Vagina (tissue), 2 donors: Measurements from ENCODE around the gene PPT2. TPM values are rescaled to one million over a fixed set of nuclear protein-coding genes. Genes with fewer than 3 reads are reported as not detected.

Source experiments
- DNase-seq, 2 donors: peaks; one replicate each; pipeline ENCODE4 v3.0.0-alpha.2; 2017; ENCODE audit errors: extremely low spot score in 2 of 2
- H3K27ac ChIP-seq: fragments of 200-600 bp; sonication (generic); one replicate; pipeline ENCODE4 v1.5.1; 2019
- H3K27me3 ChIP-seq: fragments of 200-600 bp; sonication (generic); one replicate; pipeline ENCODE4 v1.5.1; 2019
- H3K36me3 ChIP-seq, 2 donors: fragments of 200-600 bp; sonication (generic); one replicate each; pipeline ENCODE4 v1.5.1; 2017 to 2019
- H3K4me1 ChIP-seq: fragments of 200-600 bp; sonication (generic); one replicate; pipeline ENCODE4 v1.5.1; 2019
- H3K4me3 ChIP-seq, 2 donors: fragments of 200-600 bp; sonication (generic); 1 replicate in 1 of 2; 2 replicates in 1 of 2; pipeline ENCODE4 v1.5.1; 2016 to 2019
- H3K9me3 ChIP-seq: fragments of 200-600 bp; sonication (generic); one replicate; pipeline ENCODE4 v1.5.1; 2019
- CTCF ChIP-seq, 3 experiments: fragments of 450-650 bp in 2 of 3; fragments of 200-600 bp in 1 of 3; sonication (generic) in 1 of 3; IDR thresholded peaks; one replicate each; pipeline ENCODE4 v1.5.1; 2017 to 2019; ENCODE audit warnings: antibody characterized with exemption in 3 of 3, mild to moderate bottlenecking in 2 of 3, moderate library complexity in 2 of 3
- POLR2A ChIP-seq, 2 donors: fragments of 450-650 bp; IDR thresholded peaks; one replicate each; pipeline ENCODE4 v1.6.1; 2017; ENCODE audit warnings: antibody characterized with exemption in 2 of 2, mild to moderate bottlenecking in 2 of 2, moderate library complexity in 2 of 2
- POLR2AphosphoS5 ChIP-seq, 2 donors: sonication (generic); formaldehyde crosslinking; IDR thresholded peaks; one replicate each; pipeline ENCODE4 v1.9.0; 2017; ENCODE audit warnings: antibody characterized with exemption in 2 of 2, mild to moderate bottlenecking in 2 of 2, low read depth in 1 of 2; ENCODE audit not compliant: insufficient read depth in 1 of 2
- intact Hi-C: fragments of 100-400 bp; cut with DNase I; formaldehyde crosslinking; loops from one replicate; pipeline ENCODE4 v1.15.1; 2023
- total RNA-seq: library from RNA; depleted of rRNA; stranded (reverse); fragments of >200 nt; gene quantifications from one replicate; pipeline ENCODE4 v1.2.3, GENCODE V29; 2016

The PPT2 gene
- total RNA-seq, 1 donor from 2014 or later: 31.9 TPM

- TF ChIP-seq CTCF (IDR thresholded peaks at IDR 0.05): no peak
- TF ChIP-seq POLR2AphosphoS5 (IDR thresholded peaks at IDR 0.05; ENCODE audit: insufficient read depth in 1 of 2, low read depth in 1 of 2): no peak
- TF ChIP-seq POLR2A (IDR thresholded peaks at IDR 0.05): no peak
- Histone ChIP-seq H3K4me3 (no peak overlapping the region), H3K27ac (peak overlapping the region; percentile 94), H3K36me3 (peaks cover 0 to 41% of the 10 kb centered on the region in 2 donors), H3K27me3 (no peaks in the 10 kb centered on the region), H3K4me1 (peaks cover 49% of the 10 kb centered on the region), H3K9me3 (no peaks in the 10 kb centered on the region)
- no peak for DNase-seq
- intact Hi-C loops: loop anchor here (5.0 kb wide), 2 partner anchors 37 to 82 kb away; partner anchors contain the start of genes PPT2 and PRRT1
Measured at GRCh38 chr6:32115623-32116022, 38.3 kb upstream of the PPT2 start.

DNA sequence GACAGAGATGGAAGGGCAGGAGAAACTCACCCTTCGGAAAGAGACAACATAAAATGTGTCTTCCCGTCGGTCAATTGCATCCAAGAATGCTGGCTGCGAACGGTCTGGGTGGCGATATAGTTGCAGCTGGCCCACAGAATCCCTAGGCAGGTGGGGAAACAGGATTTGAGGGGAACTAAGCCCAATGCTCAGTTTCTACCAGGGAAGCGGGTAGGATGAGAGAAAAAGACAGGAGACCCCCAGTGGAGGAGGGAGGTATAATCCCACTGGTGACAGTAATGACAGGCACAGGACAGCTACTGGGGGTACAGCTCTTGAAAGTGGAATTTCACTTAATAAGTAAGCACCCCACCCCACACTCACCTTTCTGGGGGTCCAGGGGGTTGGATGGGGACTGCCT, 37.3 kb upstream of the PPT2 start:
- no peak for TF ChIP-seq POLR2A (IDR thresholded peaks at IDR 0.05)
- TF ChIP-seq CTCF (IDR thresholded peaks at IDR 0.05): no peak
- no peak for TF ChIP-seq POLR2AphosphoS5 (IDR thresholded peaks at IDR 0.05; ENCODE audit: insufficient read depth in 1 of 2, low read depth in 1 of 2)
- peaks cover 0 to 51% of the 10 kb centered on the region in 2 donors for H3K36me3 ChIP-seq
- no peak for DNase-seq
- no peak overlapping the region for H3K27ac ChIP-seq
- intact Hi-C loops: loop anchor here (5.0 kb wide), 2 partner anchors 36 to 81 kb away; partner anchors contain the start of genes PPT2 and PRRT1
- H3K4me1 ChIP-seq: peaks cover 38% of the 10 kb centered on the region
- H3K4me3 ChIP-seq: no peak overlapping the region
- no peaks in the 10 kb centered on the region for H3K27me3 ChIP-seq
- no peaks in the 10 kb centered on the region for H3K9me3 ChIP-seq

GRCh38 chr6:32117461-32117860, 36.5 kb upstream of the PPT2 start:
- H3K27me3 ChIP-seq: no peaks in the 10 kb centered on the region
- peaks cover 0 to 56% of the 10 kb centered on the region in 2 donors for H3K36me3 ChIP-seq
- TF ChIP-seq POLR2A (IDR thresholded peaks at IDR 0.05) (no peak), CTCF (IDR thresholded peaks at IDR 0.05) (no peak), POLR2AphosphoS5 (IDR thresholded peaks at IDR 0.05; ENCODE audit: insufficient read depth in 1 of 2, low read depth in 1 of 2) (no peak)
- peaks cover 31% of the 10 kb centered on the region for H3K4me1 ChIP-seq
- no peaks in the 10 kb centered on the region for H3K9me3 ChIP-seq
- DNase-seq: no peak
- no peak overlapping the region for H3K4me3 ChIP-seq
- H3K27ac ChIP-seq: no peak overlapping the region
- intact Hi-C loops: loop anchor here (5.0 kb wide), 2 partner anchors 35 to 80 kb away; partner anchors contain the start of genes PPT2 and PRRT1

DNA sequence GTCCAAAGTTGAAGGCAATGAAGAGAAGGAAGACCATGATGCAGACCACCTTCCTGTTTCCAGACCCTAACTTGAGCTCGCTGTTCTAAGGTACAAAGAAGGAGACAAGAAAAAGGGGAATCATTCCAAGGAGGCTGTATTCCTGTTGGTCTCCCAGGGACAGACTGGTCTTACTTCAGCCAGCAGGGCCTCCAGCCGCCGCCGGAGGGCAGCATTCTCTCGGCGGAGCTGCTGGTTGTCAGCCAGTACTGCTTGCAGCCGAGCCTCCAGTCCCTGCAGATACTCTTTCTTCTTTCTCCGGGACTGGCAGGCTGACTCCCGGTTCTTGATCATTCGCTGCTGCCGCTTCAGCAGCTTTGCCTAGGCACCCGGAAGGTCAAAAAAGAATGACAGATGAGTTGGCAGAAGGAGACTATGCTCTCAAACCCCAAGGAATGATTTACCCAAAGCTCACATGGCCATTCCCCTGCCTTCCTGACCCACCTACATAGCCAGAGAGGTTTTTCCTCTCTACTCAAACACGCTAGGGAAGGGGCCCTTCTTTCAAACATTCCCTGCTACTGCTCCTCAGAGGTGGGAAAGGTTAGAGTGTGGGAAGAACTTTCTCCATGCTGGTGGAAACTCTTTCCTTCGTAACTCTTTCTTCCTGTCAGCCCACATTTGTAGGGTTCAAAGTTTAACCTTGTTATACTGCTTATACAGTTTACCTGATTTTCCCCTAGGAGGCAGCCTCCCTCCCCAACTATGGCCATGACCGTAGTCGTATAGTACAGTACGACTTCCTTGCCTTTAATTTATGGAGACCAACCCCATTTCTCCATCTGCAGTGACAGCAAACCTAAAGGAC, 34.9 kb upstream of the PPT2 start:
- TF ChIP-seq POLR2AphosphoS5 (IDR thresholded peaks at IDR 0.05; ENCODE audit: insufficient read depth in 1 of 2, low read depth in 1 of 2): peak; percentile 56 to 71
- peak; percentile 73 to 89 (median 89) for TF ChIP-seq CTCF (IDR thresholded peaks at IDR 0.05)
- TF ChIP-seq POLR2A (IDR thresholded peaks at IDR 0.05): no peak
- intact Hi-C loops: loop anchor here (5.0 kb wide), 2 partner anchors 33 to 78 kb away; partner anchors contain the start of genes PPT2 and PRRT1
- no peaks in the 10 kb centered on the region for H3K9me3 ChIP-seq
- H3K36me3 ChIP-seq: peaks cover 0 to 64% of the 10 kb centered on the region in 2 donors
- H3K27ac ChIP-seq: peak overlapping the region; percentile 34
- no peaks in the 10 kb centered on the region for H3K27me3 ChIP-seq
- no peak overlapping the region for H3K4me3 ChIP-seq
- peak in 1 of 2 donors; percentile 90 for DNase-seq
- peaks cover 16% of the 10 kb centered on the region for H3K4me1 ChIP-seq
